SH-SY5Y (cell line): ENCODE data around the gene PEDS1.

Source experiments
- GATA2 ChIP-seq: IDR thresholded peaks from 2 replicates; pipeline ENCODE4 v1.6.1; 2011; ENCODE audit warnings: mild to moderate bottlenecking, low read depth, low read length
- GATA3 ChIP-seq: IDR thresholded peaks from 2 replicates; pipeline ENCODE4 v1.6.1; 2011; ENCODE audit warnings: low read depth, mild to moderate bottlenecking, low read length, moderate library complexity

The PEDS1 gene

GRCh38 chr20:50108556-50109235, 44.8 kb downstream of the PEDS1 start:
- no peak for TF ChIP-seq GATA3
- no peak for TF ChIP-seq GATA2

- no peak for TF ChIP-seq GATA2
- no peak for TF ChIP-seq GATA3
Measured at GRCh38 chr20:50107796-50108331, 45.7 kb downstream of the PEDS1 start.

- TF ChIP-seq GATA2: no peak
- TF ChIP-seq GATA3: no peak
Measured at GRCh38 chr20:50107086-50107660, 46.4 kb downstream of the PEDS1 start.
